Hepatocyte (in vitro differentiated cells): ENCODE results near the gene ENOX1.

Source experiments
- EZH2 ChIP-seq: fragments of 200-600 bp; sonication (generic); IDR thresholded peaks from 2 replicates; pipeline ENCODE4 v1.6.1; 2016; ENCODE audit warnings: antibody characterized with exemption, mild to moderate bottlenecking, borderline replicate concordance
- EZH2phosphoT487 ChIP-seq: fragments of 200-600 bp; sonication (generic); IDR thresholded peaks from one replicate; pipeline ENCODE4 v1.6.1; 2018; ENCODE audit warnings: antibody characterized with exemption, mild to moderate bottlenecking, low read depth, moderate library complexity; ENCODE audit not compliant: unreplicated experiment, severe bottlenecking
- TF ChIP-seq, protein P1 (sequence below): fragments of 200-600 bp; sonication (generic); IDR thresholded peaks from 2 replicates; pipeline ENCODE4 v1.5.1; 2016; ENCODE audit warnings: antibody characterized with exemption, mild to moderate bottlenecking; ENCODE audit not compliant: poor library complexity

DNA sequence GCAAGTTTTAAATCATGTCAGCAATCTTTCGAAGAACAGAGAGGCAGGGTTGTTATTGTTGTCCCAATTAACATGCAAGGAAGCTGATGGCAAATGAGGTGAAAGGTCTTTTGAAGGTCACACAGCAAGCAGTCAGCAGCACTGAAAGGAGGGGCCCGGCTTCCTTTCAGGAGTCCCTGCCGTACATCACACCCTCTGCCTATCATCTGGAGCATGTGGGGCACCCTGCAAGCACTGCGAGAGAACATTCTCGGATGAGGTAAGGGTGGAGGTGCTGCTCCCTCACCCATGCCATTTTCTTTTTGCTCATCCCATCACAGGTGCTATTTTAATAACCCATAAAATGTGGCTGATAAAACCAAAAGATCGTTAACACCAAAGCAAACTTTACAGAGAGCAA lies 111.2 kb downstream of the ENOX1 start:
- TF ChIP-seq, protein P1, sequence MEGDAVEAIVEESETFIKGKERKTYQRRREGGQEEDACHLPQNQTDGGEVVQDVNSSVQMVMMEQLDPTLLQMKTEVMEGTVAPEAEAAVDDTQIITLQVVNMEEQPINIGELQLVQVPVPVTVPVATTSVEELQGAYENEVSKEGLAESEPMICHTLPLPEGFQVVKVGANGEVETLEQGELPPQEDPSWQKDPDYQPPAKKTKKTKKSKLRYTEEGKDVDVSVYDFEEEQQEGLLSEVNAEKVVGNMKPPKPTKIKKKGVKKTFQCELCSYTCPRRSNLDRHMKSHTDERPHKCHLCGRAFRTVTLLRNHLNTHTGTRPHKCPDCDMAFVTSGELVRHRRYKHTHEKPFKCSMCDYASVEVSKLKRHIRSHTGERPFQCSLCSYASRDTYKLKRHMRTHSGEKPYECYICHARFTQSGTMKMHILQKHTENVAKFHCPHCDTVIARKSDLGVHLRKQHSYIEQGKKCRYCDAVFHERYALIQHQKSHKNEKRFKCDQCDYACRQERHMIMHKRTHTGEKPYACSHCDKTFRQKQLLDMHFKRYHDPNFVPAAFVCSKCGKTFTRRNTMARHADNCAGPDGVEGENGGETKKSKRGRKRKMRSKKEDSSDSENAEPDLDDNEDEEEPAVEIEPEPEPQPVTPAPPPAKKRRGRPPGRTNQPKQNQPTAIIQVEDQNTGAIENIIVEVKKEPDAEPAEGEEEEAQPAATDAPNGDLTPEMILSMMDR, result no peak
- no peak for TF ChIP-seq EZH2phosphoT487
- TF ChIP-seq EZH2, result no peak
